HEK293 (cell line): ENCODE results near the gene ARPC5L.

ENCODE experiments used
- CTCF ChIP-seq: fragments of 450-650 bp; formaldehyde crosslinking; IDR thresholded peaks from 2 replicates; pipeline ENCODE4 v1.5.1; 2016; ENCODE audit warnings: missing biosample characterization, missing genetic modification characterization
- ZNF239 ChIP-seq: fragments of 450-650 bp; formaldehyde crosslinking; IDR thresholded peaks from 2 replicates; pipeline ENCODE4 v1.5.1; 2016; ENCODE audit warnings: missing biosample characterization, missing genetic modification characterization
- ZNF24 ChIP-seq: fragments of 450-650 bp; formaldehyde crosslinking; IDR thresholded peaks from 2 replicates; pipeline ENCODE4 v1.5.1; 2016; ENCODE audit warnings: missing biosample characterization, missing genetic modification characterization
- ZNF280C ChIP-seq: fragments of 450-650 bp; formaldehyde crosslinking; IDR thresholded peaks from 2 replicates; pipeline ENCODE4 v1.5.1; 2016; ENCODE audit warnings: missing biosample characterization, missing genetic modification characterization
- ZNF423 ChIP-seq: fragments of 450-650 bp; formaldehyde crosslinking; IDR thresholded peaks from 2 replicates; pipeline ENCODE4 v1.5.1; 2016; ENCODE audit warnings: missing biosample characterization, missing genetic modification characterization

- TF ChIP-seq ZNF239 (tag by site-specific recombination) = no peak
- no peak for TF ChIP-seq ZNF24 (tag by site-specific recombination)
- TF ChIP-seq ZNF423 (tag by site-specific recombination) = no peak
- TF ChIP-seq CTCF (tag by site-specific recombination) = no peak
- no peak for TF ChIP-seq ZNF280C (tag by site-specific recombination)
Measured at GRCh38 chr9:124863371-124863871, 1.5 kb downstream of the ARPC5L start.
